GM10266 (cell line): ENCODE results near the gene FBXL20.
"Not testable (repeated sequence)": the region's sequence is repeated elsewhere in the genome, so short reads cannot be mapped to it uniquely, and the experiment has no call there.

Experiments used
- DNase-seq: peaks from one replicate; pipeline ENCODE4 v3.0.0; 2012; ENCODE audit errors: extremely low spot score
- CTCF ChIP-seq: IDR thresholded peaks from 2 replicates; pipeline ENCODE4 v1.5.1; 2012; ENCODE audit warnings: mild to moderate bottlenecking, low read depth; ENCODE audit not compliant: control insufficient read depth, insufficient read depth; ENCODE audit errors: missing control alignments

The FBXL20 gene

GRCh38 chr17:39340731-39341130, 60.7 kb downstream of the FBXL20 start:
- DNase-seq = no peak
- no peak for TF ChIP-seq CTCF

DNA sequence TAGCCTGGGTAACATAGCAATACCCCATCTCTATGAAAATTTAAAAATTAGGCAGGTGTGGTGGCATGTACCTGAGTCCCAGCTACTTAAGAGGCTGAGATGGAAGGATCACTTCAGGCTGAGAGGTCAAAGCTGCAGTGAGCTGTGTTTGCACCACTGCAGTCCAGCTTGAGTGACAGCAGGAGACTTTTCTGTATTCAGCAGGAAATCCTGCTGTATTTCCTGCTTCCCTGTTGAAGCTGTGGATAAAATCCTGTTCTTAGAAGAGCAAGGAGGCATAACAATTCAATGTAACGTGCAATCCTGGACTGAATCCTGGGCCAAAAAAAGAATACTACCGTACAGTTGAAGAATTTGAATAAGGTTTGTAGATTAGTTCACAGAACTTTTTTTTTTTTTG, 62.2 kb downstream of the FBXL20 start:
- no peak for DNase-seq
- TF ChIP-seq CTCF = no peak

- DNase-seq = not testable (repeated sequence)
Observed at GRCh38 chr17:39337649-39338048, 63.8 kb downstream of the FBXL20 start.

DNA sequence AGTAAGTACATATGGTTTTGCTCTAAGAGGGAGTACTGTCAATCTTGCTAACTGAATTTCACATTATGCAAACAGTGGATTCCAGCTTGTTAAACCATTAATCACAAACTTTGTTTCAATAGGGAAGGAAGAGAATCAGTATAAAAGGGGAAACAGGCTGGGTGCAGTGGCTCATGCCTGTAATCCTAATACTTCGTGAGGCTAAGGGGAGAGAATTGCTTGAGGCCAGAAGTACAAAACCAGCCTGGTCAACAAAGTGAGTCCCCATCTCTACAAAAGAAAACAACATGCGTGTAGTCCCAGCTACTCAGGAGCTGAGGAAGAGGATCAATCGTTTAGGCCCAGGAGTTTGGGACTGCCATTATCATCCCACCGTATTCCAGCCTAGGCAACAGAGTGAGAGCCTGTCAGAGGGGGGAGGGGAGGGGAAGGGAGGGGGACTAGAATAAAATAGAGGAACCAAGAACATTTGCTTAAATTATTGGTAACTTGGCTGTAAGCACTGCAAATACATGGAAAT, 65.7 kb downstream of the FBXL20 start:
- TF ChIP-seq CTCF = no peak
- DNase-seq = no peak

DNA sequence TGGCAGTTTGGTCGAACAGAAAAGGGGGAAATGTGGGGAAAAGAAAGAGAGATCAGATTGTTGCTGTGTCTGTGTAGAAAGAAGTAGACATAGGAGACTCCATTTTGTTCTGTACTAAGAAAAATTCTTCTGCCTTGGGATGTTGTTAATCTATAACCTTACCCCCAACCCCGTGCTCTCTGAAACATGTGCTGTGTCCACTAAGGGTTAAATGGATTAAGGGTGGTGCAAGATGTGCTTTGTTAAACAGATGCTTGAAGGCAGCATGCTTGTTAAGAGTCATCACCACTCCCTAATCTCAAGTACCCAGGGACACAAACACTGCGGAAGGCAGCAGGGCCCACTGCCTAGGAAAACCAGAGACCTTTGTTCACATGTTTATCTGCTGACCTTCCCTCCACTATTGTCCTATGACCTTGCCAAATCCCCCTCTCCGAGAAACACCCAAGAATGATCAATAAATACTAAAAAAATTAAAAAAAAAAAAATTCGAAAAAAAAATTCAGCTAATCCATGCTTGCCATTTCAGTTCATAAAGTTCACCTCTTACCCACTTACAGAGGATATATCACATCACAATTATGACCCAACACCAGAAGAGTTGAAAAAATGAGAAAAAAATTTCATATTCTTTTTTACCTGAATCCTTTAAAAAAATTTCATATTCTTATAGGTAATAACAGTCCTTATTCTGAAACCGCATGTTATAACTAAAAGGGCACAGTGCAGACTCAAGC, 67.2 kb downstream of the FBXL20 start:
- not testable (repeated sequence) for DNase-seq

GRCh38 chr17:39332092-39332491, 69.3 kb downstream of the FBXL20 start:
- no peak for TF ChIP-seq CTCF
- DNase-seq = no peak

DNA sequence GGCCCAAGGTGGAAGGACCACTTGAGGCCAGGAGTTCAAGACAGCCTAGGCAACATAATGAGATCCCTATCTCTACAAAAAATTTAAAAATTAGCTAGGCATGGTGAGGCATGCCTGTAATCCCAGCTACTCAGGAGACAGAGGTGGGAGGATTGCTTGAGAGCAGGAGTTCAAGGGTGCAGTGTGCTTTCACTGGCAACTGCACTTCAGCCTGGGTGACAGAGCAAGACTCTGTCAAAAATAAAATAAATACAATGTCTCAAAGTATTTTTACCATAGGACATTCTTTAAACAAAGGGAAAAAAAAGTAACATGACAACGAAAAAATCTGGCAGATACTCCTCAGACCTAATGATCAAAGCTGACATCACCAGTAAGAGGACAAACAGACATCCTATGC, 72.6 kb downstream of the FBXL20 start:
- TF ChIP-seq CTCF = no peak
- no peak for DNase-seq

- DNase-seq = no peak
- TF ChIP-seq CTCF = no peak
Observed at GRCh38 chr17:39327109-39327508, 74.3 kb downstream of the FBXL20 start.
